CD4-positive, alpha-beta T cell (primary cell): ENCODE measurements around the gene FOXO1. TPM values are rescaled to one million over a fixed set of nuclear protein-coding genes. Genes with fewer than 3 reads are reported as not detected.
"Not testable (repeated sequence)": the region's sequence is repeated elsewhere in the genome, so short reads cannot be mapped to it uniquely, and the experiment has no call there.

ENCODE experiments used
- ATAC-seq: fragments of 200-7000 bp; cut with Tn5 transposase; one replicate; pipeline ENCODE4 v1.10.0; 2022; ENCODE audit warnings: mild to moderate bottlenecking; ENCODE audit not compliant: poor library complexity
- CTCF ChIA-PET: fragments of 350-600 bp; sonication (Branson Sonifier 250); formaldehyde crosslinking; loops from one replicate; lab custom pipeline; 2021; ENCODE audit warnings: antibody characterized with exemption, inconsistent platforms; lab: Charles Lee
- POLR2A ChIA-PET: fragments of 350-600 bp; sonication (Branson Sonifier 250); formaldehyde crosslinking; loops from one replicate; lab custom pipeline; 2021; ENCODE audit warnings: antibody characterized with exemption, inconsistent platforms; lab: Charles Lee
- DNase-seq, 14 experiments: peaks; one replicate each; pipeline ENCODE4 v3.0.0-alpha.2; 2013 to 2020; ENCODE audit warnings: mixed read lengths in 2 of 14
- H3K27ac ChIP-seq, 2 donors: one replicate each; pipeline versions ENCODE4 v1.5.1 to v1.7.0; 2013; ENCODE audit warnings: low read length in 2 of 2, low read depth in 1 of 2, mild to moderate bottlenecking in 1 of 2
- H3K27me3 ChIP-seq, 2 experiments: 1 replicate in 1 of 2; 2 replicates in 1 of 2; pipeline versions ENCODE4 v1.6.1 to v1.7.0; 2013; ENCODE audit warnings: low read length in 2 of 2, control low read depth in 1 of 2, mild to moderate bottlenecking in 1 of 2, moderate library complexity in 1 of 2; ENCODE audit not compliant: insufficient read depth in 2 of 2, control insufficient read depth in 1 of 2
- H3K36me3 ChIP-seq: one replicate; pipeline ENCODE4 v1.6.1; 2013; ENCODE audit warnings: low read length, control low read depth; ENCODE audit not compliant: insufficient read depth
- H3K4me1 ChIP-seq: one replicate; pipeline ENCODE4 v1.6.1; 2013; ENCODE audit warnings: low read length, control low read depth; ENCODE audit not compliant: insufficient read depth
- H3K4me3 ChIP-seq: one replicate; pipeline ENCODE4 v1.5.1; 2013; ENCODE audit warnings: mild to moderate bottlenecking, low read length, moderate library complexity
- H3K9me3 ChIP-seq, 2 experiments: 1 replicate in 1 of 2; 2 replicates in 1 of 2; pipeline versions ENCODE4 v1.6.1 to v1.7.0; 2013; ENCODE audit warnings: low read length in 2 of 2, mild to moderate bottlenecking in 2 of 2, control low read depth in 1 of 2, moderate library complexity in 1 of 2; ENCODE audit not compliant: control insufficient read depth in 1 of 2, insufficient read depth in 1 of 2
- H3K27ac Mint-ChIP-seq: one replicate; pipeline ENCODE4 v1.8.0; 2020; ENCODE audit warnings: mixed read lengths
- H3K27me3 Mint-ChIP-seq: one replicate; pipeline ENCODE4 v1.8.0; 2021; ENCODE audit warnings: mixed read lengths
- H3K36me3 Mint-ChIP-seq: one replicate; pipeline ENCODE4 v1.8.0; 2021; ENCODE audit warnings: low read depth, mixed read lengths
- H3K4me1 Mint-ChIP-seq: one replicate; pipeline ENCODE4 v1.8.0; 2021; ENCODE audit warnings: low read depth, mixed read lengths
- H3K4me3 Mint-ChIP-seq: one replicate; pipeline ENCODE4 v1.8.0; 2020; ENCODE audit warnings: mild to moderate bottlenecking, mixed read lengths
- H3K9me3 Mint-ChIP-seq: one replicate; pipeline ENCODE4 v1.8.0; 2020; ENCODE audit warnings: mixed read lengths
- CTCF ChIP-seq: fragments of 200-600 bp; IDR thresholded peaks from one replicate; pipeline ENCODE4 v1.8.0; 2022; ENCODE audit warnings: antibody characterized with exemption, mild to moderate bottlenecking
- intact Hi-C, 2 experiments: fragments of 100-400 bp; cut with DNase I in 1 of 2; cut with micrococcal nuclease in 1 of 2; formaldehyde crosslinking; loops; one replicate each; pipeline versions ENCODE4 v1.15.1 to v1.9.0; 2023 to 2025; cut with DNase I, micrococcal nuclease
- polyA plus RNA-seq, 2 donors: library from polyadenylated mRNA; unstranded; fragments of 120-200 nt; gene quantifications; one replicate each; pipeline ENCODE4 v1.2.1, GENCODE V29; 2013
- total RNA-seq, 174 experiments: library from RNA in 2 of 174; stranded (reverse) in 2 of 174; gene quantifications; one replicate each; pipeline ENCODE4 v1.2.3 and lab custom pipeline; 2021 to 2026

The FOXO1 gene
- total RNA-seq (100 to 1,000 TPM in 1 of 2 experiments, 10 to 100 TPM in 1; 93.1 to 101 TPM), total RNA-seq (lab: John Stamatoyannopoulos, UW) (54.8 to 225 (median 125) reads per million in 172 experiments)
- polyA plus RNA-seq (2013, experiment 1 of 2), result 40.8 TPM
- polyA plus RNA-seq (2013, experiment 2 of 2), result 45.0 TPM

GRCh38 chr13:40666045-40666932 is at the start of gene FOXO1:
Gene FOXO1 (minus strand): TSS chr13:40666641. CDS start chr13:40666212, 429 bp downstream.
- Histone ChIP-seq H3K4me3 (peak within 1 kb of the TSS; percentile 98), H3K36me3 (no peaks in the 10 kb centered on the region), H3K9me3 (no peaks in the 10 kb centered on the region), H3K27ac (peak within 1 kb of the TSS; percentile 56 to 91), H3K27me3 (no peaks in the 10 kb centered on the region), H3K4me1 (peaks cover 23% of the 10 kb centered on the region)
- Mint-ChIP-seq H3K27me3 (no peaks in the 10 kb centered on the region), H3K36me3 (peaks cover 43% of the 10 kb centered on the region), H3K4me1 (peaks cover 37% of the 10 kb centered on the region), H3K4me3 (peak within 1 kb of the TSS; percentile 96), H3K9me3 (no peaks in the 10 kb centered on the region), H3K27ac (peak within 1 kb of the TSS; percentile 95)
- intact Hi-C loops, result loop anchor here (1.0 to 10.0 kb wide), 8 partner anchors 53 to 599 kb away; no protein-coding TSS in a partner anchor
- no peak for TF ChIP-seq CTCF
- ATAC-seq (peak; percentile 76), DNase-seq (peak; percentile 81 to 95 (median 90))
- ChIA-PET CTCF (interaction anchor here (1.0 to 1.5 kb wide), 2 partner anchors 53 to 176 kb away, joined by 3 read pairs; no protein-coding TSS in a partner anchor), POLR2A (interaction anchor here (0.6 to 4.5 kb wide), 34 partner anchors 10 to 887 kb away, joined by 3 to 31 read pairs (median 4); no protein-coding TSS in a partner anchor)

- H3K27me3 Mint-ChIP-seq, H3K4me3 ChIP-seq, H3K4me1 Mint-ChIP-seq, intact Hi-C loops, DNase-seq, POLR2A ChIA-PET, CTCF ChIA-PET, H3K27ac ChIP-seq, H3K27me3 ChIP-seq, H3K4me3 Mint-ChIP-seq, H3K27ac Mint-ChIP-seq, ATAC-seq, H3K4me1 ChIP-seq: not testable (repeated sequence)
- Mint-ChIP-seq H3K9me3 (peaks cover 14% of the 10 kb centered on the region), H3K36me3 (peaks cover 76% of the 10 kb centered on the region)
- peaks cover 17% of the 10 kb centered on the region for H3K36me3 ChIP-seq
- H3K9me3 ChIP-seq, result peaks cover 6 to 18% of the 10 kb centered on the region in 2 experiments
Observed at GRCh38 chr13:40714433-40714832, 48.0 kb upstream of the FOXO1 start.

GRCh38 chr13:40706439-40706838 is 40.0 kb upstream of the FOXO1 start:
- Histone ChIP-seq H3K9me3 (peaks cover 0 to 18% of the 10 kb centered on the region in 2 experiments), H3K36me3 (no peaks in the 10 kb centered on the region), H3K27ac (no peak overlapping the region), H3K27me3 (no peaks in the 10 kb centered on the region), H3K4me3 (no peak overlapping the region), H3K4me1 (peaks cover 4% of the 10 kb centered on the region)
- intact Hi-C loops, result no loop called here
- peaks cover 22% of the 10 kb centered on the region for H3K9me3 Mint-ChIP-seq
- peak overlapping the region; percentile 17 for H3K27ac Mint-ChIP-seq
- peaks cover 33% of the 10 kb centered on the region for H3K36me3 Mint-ChIP-seq
- peak; percentile 56 for ATAC-seq
- ChIA-PET POLR2A (no interaction called here), CTCF (no interaction called here)
- peak in 4 of 14 experiments; percentile 8 to 27 (median 21) for DNase-seq
- TF ChIP-seq CTCF, result no peak
- no peak overlapping the region for H3K4me3 Mint-ChIP-seq
- H3K27me3 Mint-ChIP-seq, result no peaks in the 10 kb centered on the region
- peaks cover 32% of the 10 kb centered on the region for H3K4me1 Mint-ChIP-seq
